GM21576 (cell line): ENCODE results near the gene GFRA1.

Experiments used
- ATAC-seq: cut with Tn5 transposase; IDR thresholded peaks from one replicate; pipeline ENCODE4 v1.9.1; 2021; ENCODE audit warnings: mild to moderate bottlenecking, moderate library complexity; ENCODE audit not compliant: unreplicated experiment

Gene GFRA1

GRCh38 chr10:116272440-116273283, at the start of gene GFRA1:
GFRA1 (minus strand) TSS chr10:116273206; CDS start chr10:116272029, 1,177 bp downstream.
- no peak for ATAC-seq

GRCh38 chr10:116316503-116316902, 43.5 kb upstream of the GFRA1 start:
- no peak for ATAC-seq

GRCh38 chr10:116312548-116312947, 39.5 kb upstream of the GFRA1 start:
- ATAC-seq: no peak

- ATAC-seq: no peak
These were observed 38.9 kb upstream of the GFRA1 start for GRCh38 chr10:116311706-116312490.

- ATAC-seq: no peak
These were observed 38.0 kb upstream of the GFRA1 start for GRCh38 chr10:116311016-116311415.

GRCh38 chr10:116307455-116307854, 34.4 kb upstream of the GFRA1 start:
- no peak for ATAC-seq

GRCh38 chr10:116306847-116307246, 33.8 kb upstream of the GFRA1 start:
- no peak for ATAC-seq

- ATAC-seq: no peak
These were observed 31.9 kb upstream of the GFRA1 start for GRCh38 chr10:116304923-116305322.

- no peak for ATAC-seq
These were observed 27.5 kb upstream of the GFRA1 start for GRCh38 chr10:116300542-116300941.

GRCh38 chr10:116298586-116298985, 25.6 kb upstream of the GFRA1 start:
- ATAC-seq: no peak

- no peak for ATAC-seq
These were observed 23.3 kb upstream of the GFRA1 start for GRCh38 chr10:116296291-116296721.

GRCh38 chr10:116292493-116292892, 19.5 kb upstream of the GFRA1 start:
- ATAC-seq: no peak

- no peak for ATAC-seq
These were observed 16.6 kb upstream of the GFRA1 start for GRCh38 chr10:116289652-116290051.

- ATAC-seq: no peak
These were observed 15.0 kb upstream of the GFRA1 start for GRCh38 chr10:116287906-116288501.

- ATAC-seq: no peak
These were observed 13.7 kb upstream of the GFRA1 start for GRCh38 chr10:116286626-116287200.

- ATAC-seq: no peak
These were observed 8.8 kb upstream of the GFRA1 start for GRCh38 chr10:116281775-116282174.

GRCh38 chr10:116278846-116279245, 5.8 kb upstream of the GFRA1 start:
- ATAC-seq: no peak

GRCh38 chr10:116276981-116277380, 4.0 kb upstream of the GFRA1 start:
- ATAC-seq: no peak

- no peak for ATAC-seq
These were observed 1.3 kb upstream of the GFRA1 start for GRCh38 chr10:116274064-116274904.
